Neural cell (in vitro differentiated cells): ENCODE measurements around the gene TRIO. TPM values are rescaled to one million over a fixed set of nuclear protein-coding genes. Genes with fewer than 3 reads are reported as not detected.

Source experiments
- H2AFZ ChIP-seq: fragments of 200-600, 300-800 bp; sonication (generic), shearing (Covaris generic); 2 replicates; pipeline ENCODE4 v1.6.0; 2014; ENCODE audit warnings: low read depth, mild to moderate bottlenecking, antibody characterized with exemption, low read length, moderate library complexity
- H3F3A ChIP-seq: fragments of 200-600 bp; shearing (Covaris generic); 2 replicates; pipeline ENCODE4 v1.6.1; 2016; ENCODE audit warnings: mild to moderate bottlenecking, moderate library complexity, mixed read lengths, antibody characterized with exemption, low read length; ENCODE audit not compliant: insufficient read depth, poor library complexity, severe bottlenecking
- H3K27ac ChIP-seq: fragments of 200-600, 300-800 bp; sonication (generic), shearing (Covaris generic); 2 replicates; pipeline ENCODE4 v1.5.1; 2014; ENCODE audit warnings: mild to moderate bottlenecking, low read length, moderate library complexity
- H3K27me3 ChIP-seq: fragments of 300-800, 200-600 bp; sonication (generic), shearing (Covaris generic); 2 replicates; pipeline ENCODE4 v1.6.0; 2014; ENCODE audit warnings: mild to moderate bottlenecking, low read depth, low read length, moderate library complexity; ENCODE audit not compliant: insufficient read depth
- H3K36me3 ChIP-seq: fragments of 300-800, 200-600 bp; sonication (generic), shearing (Covaris generic); 2 replicates; pipeline ENCODE4 v1.5.1; 2014; ENCODE audit warnings: mild to moderate bottlenecking, antibody characterized with exemption, low read length, moderate library complexity; ENCODE audit not compliant: insufficient read depth
- H3K4me2 ChIP-seq: fragments of 300-800, 200-600 bp; sonication (generic), shearing (Covaris generic); 2 replicates; pipeline ENCODE4 v1.6.0; 2014; ENCODE audit warnings: mild to moderate bottlenecking, low read length
- H3K4me3 ChIP-seq: fragments of 300-800, 200-600 bp; sonication (generic), shearing (Covaris generic); 2 replicates; pipeline ENCODE4 v1.5.1; 2014; ENCODE audit warnings: mild to moderate bottlenecking, low read length, moderate library complexity
- H3K79me2 ChIP-seq: fragments of 200-600 bp; shearing (Covaris generic); replicated peaks from 2 replicates; pipeline ENCODE4 v1.6.0; 2014; ENCODE audit warnings: mild to moderate bottlenecking, low read length, moderate library complexity; ENCODE audit not compliant: insufficient read depth
- H3K9ac ChIP-seq: fragments of 300-800, 200-600 bp; sonication (generic), shearing (Covaris generic); 2 replicates; pipeline ENCODE4 v1.6.1; 2016; ENCODE audit warnings: mild to moderate bottlenecking, low read length, mixed read lengths
- H3K9me2 ChIP-seq: fragments of 200-600 bp; shearing (Covaris generic); 2 replicates; pipeline ENCODE4 v1.6.1; 2016; ENCODE audit warnings: mild to moderate bottlenecking, low read length, mixed read lengths; ENCODE audit not compliant: insufficient read depth
- H3K9me3 ChIP-seq: fragments of 200-600, 300-800 bp; sonication (generic), shearing (Covaris generic); 2 replicates; pipeline ENCODE4 v1.6.1; 2016; ENCODE audit warnings: mild to moderate bottlenecking, mixed run types, low read length, moderate library complexity, mixed read lengths
- H4K20me1 ChIP-seq: fragments of 200-600 bp; shearing (Covaris generic); 2 replicates; pipeline ENCODE4 v1.6.1; 2016; ENCODE audit warnings: mild to moderate bottlenecking, mixed run types; ENCODE audit not compliant: insufficient read depth
- CTCF ChIP-seq: fragments of 450-650 bp; IDR thresholded peaks from 2 replicates; pipeline ENCODE4 v1.5.1; 2014; ENCODE audit warnings: antibody characterized with exemption, mild to moderate bottlenecking, moderate library complexity; ENCODE audit not compliant: poor library complexity, severe bottlenecking
- EP300 ChIP-seq: fragments of 450-650 bp; conservative IDR thresholded peaks from 2 replicates; pipeline ENCODE4 v1.6.1; 2014; ENCODE audit warnings: antibody characterized with exemption, mild to moderate bottlenecking, moderate library complexity; ENCODE audit not compliant: poor library complexity, severe bottlenecking
- EZH2 ChIP-seq: fragments of 200-600, 300-800 bp; shearing (Covaris generic), sonication (generic); IDR thresholded peaks from 2 replicates; pipeline ENCODE4 v1.6.1; 2014; ENCODE audit warnings: antibody characterized with exemption, low read length, borderline replicate concordance, mild to moderate bottlenecking; ENCODE audit not compliant: insufficient read depth, poor library complexity, severe bottlenecking
- MXI1 ChIP-seq: fragments of 450-650 bp; conservative IDR thresholded peaks from 2 replicates; pipeline ENCODE4 v1.6.1; 2014; ENCODE audit warnings: antibody characterized with exemption, mild to moderate bottlenecking; ENCODE audit not compliant: poor library complexity, severe bottlenecking
- POLR2AphosphoS5 ChIP-seq: IDR thresholded peaks from 2 replicates; pipeline ENCODE4 v1.6.1; 2012
- RAD21 ChIP-seq: fragments of 450-650 bp; conservative IDR thresholded peaks from 2 replicates; pipeline ENCODE4 v1.6.1; 2014; ENCODE audit warnings: antibody characterized with exemption, mild to moderate bottlenecking, moderate library complexity
- REST ChIP-seq: IDR thresholded peaks from 2 replicates; pipeline ENCODE4 v1.6.1; 2012; ENCODE audit warnings: borderline replicate concordance
- SMC3 ChIP-seq: fragments of 450-650 bp; conservative IDR thresholded peaks from 2 replicates; pipeline ENCODE4 v1.6.1; 2014; ENCODE audit warnings: antibody characterized with exemption, mild to moderate bottlenecking, moderate library complexity; ENCODE audit not compliant: poor library complexity
- TAF1 ChIP-seq: IDR thresholded peaks from 2 replicates; pipeline ENCODE4 v1.6.1; 2012; ENCODE audit warnings: low read depth
- polyA plus RNA-seq: library from polyadenylated mRNA; depleted of rRNA; stranded (reverse); fragments of >200 nt; gene quantifications from 2 replicates; pipeline ENCODE4 v1.2.3, GENCODE V29; 2014

The TRIO gene
- polyA plus RNA-seq, 1 donor from 2014 or later = 168 TPM

GRCh38 chr5:14141764-14142163 is 1.4 kb upstream of the TRIO start:
- peak overlapping the region; percentile 92 for H3K27ac ChIP-seq
- no peak for TF ChIP-seq EP300
- TF ChIP-seq CTCF = no peak
- no peak for TF ChIP-seq TAF1
- TF ChIP-seq MXI1 = no peak
- TF ChIP-seq EZH2 = no peak
- no peak for TF ChIP-seq RAD21
- no peak for TF ChIP-seq SMC3
- no peak for TF ChIP-seq REST
- TF ChIP-seq POLR2AphosphoS5 = no peak
- no peak overlapping the region for H3K9ac ChIP-seq

GRCh38 chr5:14142202-14142826 is 828 bp upstream of the TRIO start:
- no peak for TF ChIP-seq CTCF
- no peaks in the 10 kb centered on the region for H3K27me3 ChIP-seq
- peaks cover 8% of the 10 kb centered on the region for H3F3A ChIP-seq
- H3K4me2 ChIP-seq = peak overlapping the region; percentile 70
- no peaks in the 10 kb centered on the region for H3K36me3 ChIP-seq
- peak overlapping the region; percentile 90 for H3K4me3 ChIP-seq
- H3K79me2 ChIP-seq = peaks cover 33% of the 10 kb centered on the region
- H3K9me2 ChIP-seq = no peaks in the 10 kb centered on the region
- peak overlapping the region; percentile 85 for H2AFZ ChIP-seq
- H3K9me3 ChIP-seq = no peaks in the 10 kb centered on the region
- H4K20me1 ChIP-seq = peaks cover 22% of the 10 kb centered on the region
- H3K9ac ChIP-seq = peak overlapping the region; percentile 93
- H3K27ac ChIP-seq = peak overlapping the region; percentile 92

More at GRCh38 chr5:14141764-14142163, 1.4 kb upstream of the TRIO start:
- peaks cover 28% of the 10 kb centered on the region for H3K79me2 ChIP-seq
- peak overlapping the region; percentile 90 for H3K4me3 ChIP-seq
- H3F3A ChIP-seq = peaks cover 8% of the 10 kb centered on the region
- no peaks in the 10 kb centered on the region for H3K9me2 ChIP-seq
- H4K20me1 ChIP-seq = peaks cover 17% of the 10 kb centered on the region
- no peak overlapping the region for H2AFZ ChIP-seq
- no peak overlapping the region for H3K4me2 ChIP-seq
- no peaks in the 10 kb centered on the region for H3K36me3 ChIP-seq
- no peaks in the 10 kb centered on the region for H3K27me3 ChIP-seq
- H3K9me3 ChIP-seq = no peaks in the 10 kb centered on the region
